Activated CD8-positive, alpha-beta T cell treated with anti-CD3 and anti-CD28 coated beads for 36 hours (primary cell): Measurements from ENCODE around the gene SLC1A5. TPM values are rescaled to one million over a fixed set of nuclear protein-coding genes. Genes with fewer than 3 reads are reported as not detected.

Experiments used
- ATAC-seq: fragments of 200-7000 bp; cut with Tn5 transposase; one replicate; pipeline ENCODE4 v1.10.0; 2021; ENCODE audit warnings: mild to moderate bottlenecking, moderate library complexity
- CTCF ChIA-PET: fragments of 350-600 bp; sonication (Branson Sonifier 250); formaldehyde crosslinking; loops from one replicate; lab custom pipeline; 2021; ENCODE audit warnings: antibody characterized with exemption; lab: Charles Lee
- POLR2A ChIA-PET: fragments of 350-600 bp; sonication (Branson Sonifier 250); formaldehyde crosslinking; loops from one replicate; lab custom pipeline; 2021; ENCODE audit warnings: antibody characterized with exemption; lab: Charles Lee
- DNase-seq: peaks from one replicate; pipeline ENCODE4 v3.0.0-alpha.2; 2020
- H3K27ac Mint-ChIP-seq: one replicate; pipeline ENCODE4 v1.8.0; 2021; ENCODE audit warnings: mild to moderate bottlenecking, mixed read lengths
- H3K27me3 Mint-ChIP-seq: one replicate; pipeline ENCODE4 v1.8.0; 2021; ENCODE audit warnings: mixed read lengths
- H3K36me3 Mint-ChIP-seq: one replicate; pipeline ENCODE4 v1.8.0; 2021; ENCODE audit warnings: low read depth, mixed read lengths
- H3K4me1 Mint-ChIP-seq: one replicate; pipeline ENCODE4 v1.8.0; 2021; ENCODE audit warnings: low read depth, mixed read lengths
- H3K4me3 Mint-ChIP-seq: one replicate; pipeline ENCODE4 v1.8.0; 2021; ENCODE audit warnings: mild to moderate bottlenecking, moderate library complexity, mixed read lengths
- H3K9me3 Mint-ChIP-seq: one replicate; pipeline ENCODE4 v1.8.0; 2021; ENCODE audit warnings: mixed read lengths
- intact Hi-C: fragments of 100-400 bp; cut with micrococcal nuclease; formaldehyde crosslinking; loops from one replicate; pipeline ENCODE4 v1.10.0; 2022
- total RNA-seq, 2 experiments: library from RNA; stranded (reverse); gene quantifications; one replicate each; pipeline ENCODE4 v1.2.3, GENCODE V29; 2021
- TF ChIP-seq, protein P1 (sequence below): fragments of 200-600 bp; IDR thresholded peaks from one replicate; pipeline ENCODE4 v1.8.0; 2022; ENCODE audit warnings: antibody characterized with exemption, mild to moderate bottlenecking

The SLC1A5 gene
- total RNA-seq, 2 experiments from 2014 or later: 235 TPM

- Mint-ChIP-seq H3K9me3 (no peaks in the 10 kb centered on the region), H3K36me3 (no peaks in the 10 kb centered on the region), H3K4me3 (no peak overlapping the region), H3K27ac (no peak overlapping the region), H3K27me3 (no peaks in the 10 kb centered on the region), H3K4me1 (no peaks in the 10 kb centered on the region)
- ATAC-seq: no peak
- no peak for DNase-seq
- TF ChIP-seq, protein P1, sequence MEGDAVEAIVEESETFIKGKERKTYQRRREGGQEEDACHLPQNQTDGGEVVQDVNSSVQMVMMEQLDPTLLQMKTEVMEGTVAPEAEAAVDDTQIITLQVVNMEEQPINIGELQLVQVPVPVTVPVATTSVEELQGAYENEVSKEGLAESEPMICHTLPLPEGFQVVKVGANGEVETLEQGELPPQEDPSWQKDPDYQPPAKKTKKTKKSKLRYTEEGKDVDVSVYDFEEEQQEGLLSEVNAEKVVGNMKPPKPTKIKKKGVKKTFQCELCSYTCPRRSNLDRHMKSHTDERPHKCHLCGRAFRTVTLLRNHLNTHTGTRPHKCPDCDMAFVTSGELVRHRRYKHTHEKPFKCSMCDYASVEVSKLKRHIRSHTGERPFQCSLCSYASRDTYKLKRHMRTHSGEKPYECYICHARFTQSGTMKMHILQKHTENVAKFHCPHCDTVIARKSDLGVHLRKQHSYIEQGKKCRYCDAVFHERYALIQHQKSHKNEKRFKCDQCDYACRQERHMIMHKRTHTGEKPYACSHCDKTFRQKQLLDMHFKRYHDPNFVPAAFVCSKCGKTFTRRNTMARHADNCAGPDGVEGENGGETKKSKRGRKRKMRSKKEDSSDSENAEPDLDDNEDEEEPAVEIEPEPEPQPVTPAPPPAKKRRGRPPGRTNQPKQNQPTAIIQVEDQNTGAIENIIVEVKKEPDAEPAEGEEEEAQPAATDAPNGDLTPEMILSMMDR: no peak
- ChIA-PET CTCF (interaction anchor here (0.7 kb wide), 1 partner anchor 1292 kb away, joined by 3 read pairs; no protein-coding TSS in a partner anchor), POLR2A (no interaction called here)
- intact Hi-C loops: no loop called here
These were observed 13.8 kb upstream of the SLC1A5 start for GRCh38 chr19:46802152-46802551.

DNA sequence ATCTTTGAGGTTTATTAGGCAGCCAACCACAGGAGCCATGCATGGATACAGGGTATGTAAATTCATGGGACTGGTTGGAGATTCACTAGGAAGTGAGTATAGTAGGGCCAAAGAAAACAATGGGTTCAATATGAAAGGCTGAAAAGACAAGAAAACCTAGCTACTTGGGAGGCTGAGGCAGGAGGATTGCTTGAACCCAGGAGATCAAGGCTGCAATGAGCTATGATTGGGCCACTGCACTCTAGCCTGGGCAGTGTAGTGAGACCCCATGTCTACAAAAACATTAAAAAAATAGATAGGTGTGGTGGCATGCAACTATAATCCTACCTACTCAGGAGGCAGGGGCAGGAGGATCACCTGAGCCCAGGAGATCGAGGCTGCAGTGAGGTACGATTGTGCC, 10.3 kb upstream of the SLC1A5 start:
- POLR2A ChIA-PET: no interaction called here

DNA sequence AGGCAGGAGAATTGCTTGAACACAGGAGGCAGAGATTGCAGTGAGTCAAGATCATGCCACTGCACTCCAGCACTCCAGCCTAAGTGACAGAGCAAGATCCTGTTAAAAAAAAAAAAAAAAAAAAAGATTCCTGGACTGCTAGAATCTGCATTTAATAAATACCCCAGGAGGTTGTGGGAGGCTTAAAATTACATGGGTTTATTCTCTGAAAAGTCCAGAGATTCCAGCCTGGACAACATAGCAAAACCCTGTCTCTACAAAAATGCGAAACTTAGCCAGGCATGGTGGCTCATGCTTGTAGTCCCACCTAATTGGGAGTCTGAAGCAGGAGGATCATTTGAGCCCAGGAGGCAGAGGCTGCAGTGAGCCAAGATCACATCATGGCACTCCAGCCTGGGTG, 9.5 kb upstream of the SLC1A5 start:
- TF ChIP-seq, protein P1: no peak
- POLR2A ChIA-PET: interaction anchor here (1.4 kb wide), 1 partner anchor 9 kb away, joined by 4 read pairs; no protein-coding TSS in a partner anchor

More for the DNA sequence above, 10.3 kb upstream of the SLC1A5 start:
- Mint-ChIP-seq H3K27ac (no peak overlapping the region), H3K36me3 (no peaks in the 10 kb centered on the region), H3K4me1 (no peaks in the 10 kb centered on the region), H3K27me3 (no peaks in the 10 kb centered on the region), H3K4me3 (no peak overlapping the region), H3K9me3 (no peaks in the 10 kb centered on the region)
- intact Hi-C loops: no loop called here
- DNase-seq (no peak), ATAC-seq (no peak)
- CTCF ChIA-PET: interaction anchor here (1.4 kb wide), 1 partner anchor 32 kb away, joined by 5 read pairs; no protein-coding TSS in a partner anchor
- TF ChIP-seq, protein P1: no peak

GRCh38 chr19:46791944-46792343, 3.5 kb upstream of the SLC1A5 start:
- no peaks in the 10 kb centered on the region for H3K27me3 Mint-ChIP-seq
- CTCF ChIA-PET: interaction anchor here (0.8 to 4.1 kb wide), 3 partner anchors 25 to 59 kb away, joined by 3 to 13 read pairs (median 4); partner anchors contain the start of gene AP2S1
- peaks cover 2% of the 10 kb centered on the region for H3K9me3 Mint-ChIP-seq
- H3K27ac Mint-ChIP-seq: peak overlapping the region; percentile 57
- peaks cover 7% of the 10 kb centered on the region for H3K36me3 Mint-ChIP-seq
- POLR2A ChIA-PET: interaction anchor here (0.5 to 1.2 kb wide), 3 partner anchors 22 to 78 kb away, joined by 3 read pairs; no protein-coding TSS in a partner anchor
- TF ChIP-seq, protein P1: no peak
- DNase-seq (peak; percentile 47), ATAC-seq (peak; percentile 14)
- intact Hi-C loops: no loop called here
- peaks cover 21% of the 10 kb centered on the region for H3K4me1 Mint-ChIP-seq
- no peak overlapping the region for H3K4me3 Mint-ChIP-seq

More for the DNA sequence above, 9.5 kb upstream of the SLC1A5 start:
- no peak for ATAC-seq
- no peak overlapping the region for H3K27ac Mint-ChIP-seq
- CTCF ChIA-PET: interaction anchor here (0.9 to 1.5 kb wide), 3 partner anchors 31 to 215 kb away, joined by 4 to 7 read pairs (median 6); no protein-coding TSS in a partner anchor
- H3K9me3 Mint-ChIP-seq: no peaks in the 10 kb centered on the region
- DNase-seq: no peak
- intact Hi-C loops: no loop called here
- H3K27me3 Mint-ChIP-seq: no peaks in the 10 kb centered on the region
- no peaks in the 10 kb centered on the region for H3K4me1 Mint-ChIP-seq
- H3K36me3 Mint-ChIP-seq: no peaks in the 10 kb centered on the region
- no peak overlapping the region for H3K4me3 Mint-ChIP-seq

DNA sequence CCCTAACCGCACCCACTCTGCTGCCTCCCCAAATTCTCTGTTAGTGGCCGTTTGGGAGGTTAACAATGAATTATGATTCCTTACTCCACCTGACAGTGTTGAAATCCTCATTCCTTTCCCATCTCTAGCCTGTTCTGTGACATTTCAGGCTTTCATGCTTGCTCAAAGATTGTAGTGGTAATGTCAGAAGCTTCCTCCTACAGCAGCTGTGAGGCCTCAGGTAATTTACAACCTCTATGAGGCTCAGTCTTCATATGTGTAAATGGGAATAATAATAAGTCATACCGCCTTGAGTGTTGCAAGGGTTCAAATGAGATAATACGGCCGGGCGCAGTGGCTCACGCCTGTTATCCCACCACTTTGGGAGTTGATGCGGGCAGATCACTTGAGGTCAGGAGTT, 977 bp upstream of the SLC1A5 start:
- peaks cover 32% of the 10 kb centered on the region for H3K36me3 Mint-ChIP-seq
- H3K27me3 Mint-ChIP-seq: no peaks in the 10 kb centered on the region
- CTCF ChIA-PET: interaction anchor here (1.0 to 3.4 kb wide), 6 partner anchors 23 to 127 kb away, joined by 3 to 20 read pairs (median 4); no protein-coding TSS in a partner anchor
- ATAC-seq: no peak
- intact Hi-C loops: loop anchor here (10.0 kb wide), 1 partner anchor 55 kb away; no protein-coding TSS in a partner anchor
- H3K4me1 Mint-ChIP-seq: peaks cover 21% of the 10 kb centered on the region
- TF ChIP-seq, protein P1: no peak
- no peak for DNase-seq
- no peak overlapping the region for H3K27ac Mint-ChIP-seq
- POLR2A ChIA-PET: interaction anchor here (0.6 to 5.6 kb wide), 13 partner anchors 7 to 324 kb away, joined by 3 to 47 read pairs (median 5); partner anchors contain the start of genes AP2S1, CALM3 and ZC3H4
- H3K9me3 Mint-ChIP-seq: peaks cover 2% of the 10 kb centered on the region
- H3K4me3 Mint-ChIP-seq: no peak overlapping the region
